SK-N-SH treated with all-trans-retinoic acid at 6 μM for 48 hours (cell line): Measurements from ENCODE around the gene TXNRD2.

Experiments used
- ATAC-seq: fragments of 200-7000 bp; cut with Tn5 transposase; 3 replicates; pipeline ENCODE4 v1.9.1; 2020; ENCODE audit warnings: mild to moderate bottlenecking, moderate library complexity
- ARNTL ChIP-seq: fragments of 450-650 bp; formaldehyde crosslinking; IDR thresholded peaks from 2 replicates; pipeline ENCODE4 v1.5.0; 2020; ENCODE audit warnings: low read depth, mild to moderate bottlenecking, moderate library complexity, borderline replicate concordance
- BACH2 ChIP-seq: fragments of 250-450 bp; sonication (Bioruptor Pico); IDR thresholded peaks from 2 replicates; pipeline ENCODE4 v1.9.0; 2021; ENCODE audit warnings: mild to moderate bottlenecking, borderline replicate concordance
- CREB5 ChIP-seq: fragments of 250-450 bp; sonication (Bioruptor Pico); IDR thresholded peaks from 2 replicates; pipeline ENCODE4 v1.5.1; 2020; ENCODE audit warnings: low read depth, mild to moderate bottlenecking, moderate library complexity
- CSDC2 ChIP-seq: fragments of 250-450 bp; sonication (Bioruptor Pico); IDR thresholded peaks from 2 replicates; pipeline ENCODE4 v1.5.0; 2020; ENCODE audit warnings: mild to moderate bottlenecking, moderate library complexity
- CSRNP3 ChIP-seq: fragments of 250-450 bp; sonication (Bioruptor Pico); IDR thresholded peaks from 2 replicates; pipeline ENCODE4 v1.5.1; 2021; ENCODE audit warnings: mild to moderate bottlenecking, moderate library complexity
- ESRRG ChIP-seq: fragments of 250-450 bp; sonication (Bioruptor Pico); IDR thresholded peaks from 2 replicates; pipeline ENCODE4 v1.6.1; 2021; ENCODE audit warnings: mild to moderate bottlenecking
- ISL1 ChIP-seq: fragments of 250-450 bp; sonication (Bioruptor Pico); IDR thresholded peaks from 2 replicates; pipeline ENCODE4 v2.1.2; 2022; ENCODE audit warnings: mild to moderate bottlenecking, moderate library complexity
- OSR1 ChIP-seq: fragments of 250-450 bp; sonication (Bioruptor Pico); IDR thresholded peaks from 2 replicates; pipeline ENCODE4 v1.8.0; 2022; ENCODE audit warnings: moderate library complexity, mild to moderate bottlenecking, inconsistent platforms
- PPARA ChIP-seq: fragments of 250-450 bp; sonication (Bioruptor Pico); IDR thresholded peaks from 2 replicates; pipeline ENCODE4 v1.5.0; 2020; ENCODE audit warnings: mild to moderate bottlenecking, borderline replicate concordance
- RARB ChIP-seq: fragments of 250-450 bp; sonication (Bioruptor Pico); IDR thresholded peaks from 2 replicates; pipeline ENCODE4 v1.8.0; 2021; ENCODE audit warnings: mild to moderate bottlenecking, moderate library complexity
- SNAI2 ChIP-seq: fragments of 250-450 bp; sonication (Bioruptor Pico); IDR thresholded peaks from 2 replicates; pipeline ENCODE4 v1.5.0; 2020; ENCODE audit warnings: mild to moderate bottlenecking, moderate library complexity
- TCF4 ChIP-seq: fragments of 250-450 bp; sonication (Bioruptor Pico); IDR thresholded peaks from 2 replicates; pipeline ENCODE4 v1.8.0; 2021; ENCODE audit warnings: mild to moderate bottlenecking, moderate library complexity, borderline replicate concordance
- TOX ChIP-seq: fragments of 250-450 bp; sonication (Bioruptor Pico); IDR thresholded peaks from 2 replicates; pipeline ENCODE4 v1.8.0; 2021; ENCODE audit warnings: mild to moderate bottlenecking, moderate library complexity, borderline replicate concordance
- TSHZ2 ChIP-seq: fragments of 250-450 bp; sonication (Bioruptor Pico); IDR thresholded peaks from 2 replicates; pipeline ENCODE4 v1.5.0; 2020; ENCODE audit warnings: mild to moderate bottlenecking, moderate library complexity
- ZC3H10 ChIP-seq: fragments of 250-450 bp; sonication (Bioruptor Pico); IDR thresholded peaks from 2 replicates; pipeline ENCODE4 v1.5.1; 2021; ENCODE audit warnings: mild to moderate bottlenecking, moderate library complexity
- ZFP3 ChIP-seq: fragments of 250-450 bp; sonication (Bioruptor Pico); IDR thresholded peaks from 2 replicates; pipeline ENCODE4 v1.5.0; 2020; ENCODE audit warnings: mild to moderate bottlenecking, moderate library complexity
- ZFP30 ChIP-seq: fragments of 450-650 bp; formaldehyde crosslinking; IDR thresholded peaks from 2 replicates; pipeline ENCODE4 v1.5.0; 2022; ENCODE audit warnings: mild to moderate bottlenecking, moderate library complexity
- ZNF70 ChIP-seq: fragments of 450-650 bp; formaldehyde crosslinking; IDR thresholded peaks from 2 replicates; pipeline ENCODE4 v1.5.0; 2020; ENCODE audit warnings: mild to moderate bottlenecking, moderate library complexity
- ZNF8 ChIP-seq: fragments of 450-650 bp; formaldehyde crosslinking; IDR thresholded peaks from 2 replicates; pipeline ENCODE4 v1.5.0; 2020; ENCODE audit warnings: mild to moderate bottlenecking, moderate library complexity
- TF ChIP-seq, protein P1 (sequence below): fragments of 250-450 bp; sonication (Bioruptor Pico); IDR thresholded peaks from 2 replicates; pipeline ENCODE4 v1.8.0; 2020; ENCODE audit warnings: mild to moderate bottlenecking, moderate library complexity, borderline replicate concordance

Gene TXNRD2

GRCh38 chr22:19871845-19872778 is 69.5 kb downstream of the TXNRD2 start:
- ATAC-seq: no peak
- TF ChIP-seq ESRRG (CRISPR knock-in tag) (no peak), SNAI2 (CRISPR knock-in tag) (no peak), ZC3H10 (CRISPR knock-in tag) (no peak), TSHZ2 (CRISPR knock-in tag) (no peak), ZFP30 (CRISPR knock-in tag) (no peak), ZNF8 (CRISPR knock-in tag) (no peak), CREB5 (CRISPR knock-in tag) (no peak), RARB (no peak), TCF4 (no peak), CSRNP3 (no peak), TOX (CRISPR knock-in tag) (no peak), ZFP3 (no peak), BACH2 (CRISPR knock-in tag) (no peak), ARNTL (CRISPR knock-in tag) (no peak)
- TF ChIP-seq, protein P1, sequence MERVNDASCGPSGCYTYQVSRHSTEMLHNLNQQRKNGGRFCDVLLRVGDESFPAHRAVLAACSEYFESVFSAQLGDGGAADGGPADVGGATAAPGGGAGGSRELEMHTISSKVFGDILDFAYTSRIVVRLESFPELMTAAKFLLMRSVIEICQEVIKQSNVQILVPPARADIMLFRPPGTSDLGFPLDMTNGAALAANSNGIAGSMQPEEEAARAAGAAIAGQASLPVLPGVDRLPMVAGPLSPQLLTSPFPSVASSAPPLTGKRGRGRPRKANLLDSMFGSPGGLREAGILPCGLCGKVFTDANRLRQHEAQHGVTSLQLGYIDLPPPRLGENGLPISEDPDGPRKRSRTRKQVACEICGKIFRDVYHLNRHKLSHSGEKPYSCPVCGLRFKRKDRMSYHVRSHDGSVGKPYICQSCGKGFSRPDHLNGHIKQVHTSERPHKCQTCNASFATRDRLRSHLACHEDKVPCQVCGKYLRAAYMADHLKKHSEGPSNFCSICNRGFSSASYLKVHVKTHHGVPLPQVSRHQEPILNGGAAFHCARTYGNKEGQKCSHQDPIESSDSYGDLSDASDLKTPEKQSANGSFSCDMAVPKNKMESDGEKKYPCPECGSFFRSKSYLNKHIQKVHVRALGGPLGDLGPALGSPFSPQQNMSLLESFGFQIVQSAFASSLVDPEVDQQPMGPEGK (CRISPR knock-in tag): no peak
- TF ChIP-seq, all 23 proteins: peak for 0

GRCh38 chr22:19871023-19871844 is 70.4 kb downstream of the TXNRD2 start:
- TF ChIP-seq TSHZ2 (CRISPR knock-in tag) (no peak), ZNF8 (CRISPR knock-in tag) (no peak), TOX (CRISPR knock-in tag) (no peak), ZFP3 (no peak), PPARA (no peak), RARB (no peak), CSRNP3 (no peak), ZNF70 (CRISPR knock-in tag) (no peak), CSDC2 (CRISPR knock-in tag) (no peak), TCF4 (no peak), OSR1 (CRISPR knock-in tag) (no peak), ARNTL (CRISPR knock-in tag) (no peak), SNAI2 (CRISPR knock-in tag) (no peak), ESRRG (CRISPR knock-in tag) (no peak), ISL1 (CRISPR knock-in tag) (no peak), ZFP30 (CRISPR knock-in tag) (no peak), CREB5 (CRISPR knock-in tag) (no peak), BACH2 (CRISPR knock-in tag) (no peak), ZC3H10 (CRISPR knock-in tag) (no peak)
- no peak for ATAC-seq
